ENCODE results near the gene PBLD.

Gene PBLD

DNA sequence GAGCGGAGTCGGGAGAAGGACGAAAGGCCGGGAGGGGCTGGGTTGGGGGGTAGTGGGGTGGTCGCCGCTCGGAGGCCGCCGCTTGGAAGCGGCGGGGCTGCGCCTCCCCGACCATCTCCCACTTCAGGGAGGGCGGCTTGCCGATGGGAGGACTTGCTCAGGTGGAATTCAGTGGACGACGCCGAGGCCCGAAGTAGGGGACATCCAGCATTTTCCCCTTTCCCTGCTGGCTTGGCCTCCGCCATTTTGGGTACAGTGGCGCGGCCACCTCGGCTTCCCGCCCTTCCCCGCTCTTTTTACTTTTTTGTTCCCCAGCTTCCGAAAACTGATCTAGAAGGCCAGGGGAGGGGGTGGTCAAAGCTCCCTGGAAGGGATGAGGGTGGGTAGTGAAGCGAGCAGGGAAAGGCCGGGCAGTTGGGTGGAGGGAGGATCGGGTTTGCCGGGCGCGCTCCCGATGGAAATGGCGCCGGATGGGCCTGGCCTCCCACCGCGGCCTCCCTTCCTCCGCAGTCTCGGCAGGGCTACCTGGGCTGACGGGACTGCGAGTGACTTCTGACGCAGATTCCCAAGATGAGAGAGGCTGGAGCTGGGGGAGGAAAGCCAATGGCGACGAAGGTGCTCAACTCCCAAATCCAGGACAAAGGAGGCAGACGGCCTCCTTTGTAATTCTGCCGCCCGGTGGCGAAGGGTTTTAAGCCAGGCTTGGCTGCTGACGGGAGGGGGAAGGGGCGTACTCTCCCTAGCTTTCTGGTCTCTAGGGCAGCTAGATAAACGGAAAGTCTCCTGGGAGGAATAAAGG lies at the start of gene PBLD:
Gene PBLD (minus strand): TSS at position 670 of the 799 bp plus-strand sequence. CDS start 26,084 bp downstream, outside the sequence.
- peak; percentile 66 for DNase-seq (ENCODE audit: low spot score)
- CTCF ChIA-PET: interaction anchor here (0.5 to 1.1 kb wide), 5 partner anchors 16 to 282 kb away, joined by 3 to 8 read pairs (median 3); no protein-coding TSS in a partner anchor
- POLR2A ChIA-PET (ENCODE audit: low non-redundant PET): interaction anchor here (0.6 to 0.7 kb wide), 4 partner anchors 261 to 605 kb away, joined by 3 to 6 read pairs (median 4); no protein-coding TSS in a partner anchor
- H3K27ac ChIP-seq: peak within 1 kb of the TSS; percentile 96
- peak; percentile 50 for TF ChIP-seq CTCF (conservative IDR thresholded peaks at IDR 0.05; ENCODE audit: low read depth)

- no peak for DNase-seq (ENCODE audit: low spot score)
- no peak overlapping the region for H3K27ac ChIP-seq
- no peak for TF ChIP-seq CTCF (conservative IDR thresholded peaks at IDR 0.05; ENCODE audit: low read depth)
- CTCF ChIA-PET: interaction anchor here (0.6 kb wide), 1 partner anchor 128 kb away, joined by 3 read pairs; no protein-coding TSS in a partner anchor
- POLR2A ChIA-PET (ENCODE audit: low non-redundant PET): no interaction called here
These were observed 38.9 kb upstream of the PBLD start for GRCh38 chr10:68371604-68372003.

DNA sequence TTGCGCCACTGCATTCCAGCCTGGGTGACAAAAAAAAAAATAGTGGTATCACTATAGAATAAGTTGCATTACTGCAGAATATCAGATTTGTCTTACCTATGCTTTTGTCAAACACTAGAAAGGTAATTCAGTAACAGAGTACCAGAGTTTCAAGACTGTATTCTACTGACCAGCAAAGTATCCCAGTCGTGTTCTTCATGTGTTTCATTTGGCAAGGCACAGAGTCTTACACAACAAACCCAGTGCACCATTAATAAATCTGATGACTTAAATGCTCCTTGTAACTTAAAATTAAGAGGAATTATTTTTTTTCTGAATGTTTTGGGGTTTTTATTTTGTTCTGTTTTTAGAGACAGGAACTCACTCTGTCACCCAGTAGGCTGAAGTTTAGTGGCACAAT lies 34.4 kb upstream of the PBLD start:
- POLR2A ChIA-PET (ENCODE audit: low non-redundant PET): no interaction called here
- no peak overlapping the region for H3K27ac ChIP-seq
- CTCF ChIA-PET: no interaction called here
- TF ChIP-seq CTCF (conservative IDR thresholded peaks at IDR 0.05; ENCODE audit: low read depth): no peak
- no peak for DNase-seq (ENCODE audit: low spot score)

- ChIA-PET POLR2A (ENCODE audit: low non-redundant PET) (no interaction called here), CTCF (no interaction called here)
- no peak for DNase-seq (ENCODE audit: low spot score)
- H3K27ac ChIP-seq: no peak overlapping the region
- TF ChIP-seq CTCF (conservative IDR thresholded peaks at IDR 0.05; ENCODE audit: low read depth): no peak
These were observed 33.9 kb upstream of the PBLD start for GRCh38 chr10:68366600-68366999.

GRCh38 chr10:68365611-68366010 lies 32.9 kb upstream of the PBLD start:
- H3K27ac ChIP-seq: no peak overlapping the region
- POLR2A ChIA-PET (ENCODE audit: low non-redundant PET): no interaction called here
- no peak for TF ChIP-seq CTCF (conservative IDR thresholded peaks at IDR 0.05; ENCODE audit: low read depth)
- DNase-seq (ENCODE audit: low spot score): no peak
- CTCF ChIA-PET: no interaction called here

DNA sequence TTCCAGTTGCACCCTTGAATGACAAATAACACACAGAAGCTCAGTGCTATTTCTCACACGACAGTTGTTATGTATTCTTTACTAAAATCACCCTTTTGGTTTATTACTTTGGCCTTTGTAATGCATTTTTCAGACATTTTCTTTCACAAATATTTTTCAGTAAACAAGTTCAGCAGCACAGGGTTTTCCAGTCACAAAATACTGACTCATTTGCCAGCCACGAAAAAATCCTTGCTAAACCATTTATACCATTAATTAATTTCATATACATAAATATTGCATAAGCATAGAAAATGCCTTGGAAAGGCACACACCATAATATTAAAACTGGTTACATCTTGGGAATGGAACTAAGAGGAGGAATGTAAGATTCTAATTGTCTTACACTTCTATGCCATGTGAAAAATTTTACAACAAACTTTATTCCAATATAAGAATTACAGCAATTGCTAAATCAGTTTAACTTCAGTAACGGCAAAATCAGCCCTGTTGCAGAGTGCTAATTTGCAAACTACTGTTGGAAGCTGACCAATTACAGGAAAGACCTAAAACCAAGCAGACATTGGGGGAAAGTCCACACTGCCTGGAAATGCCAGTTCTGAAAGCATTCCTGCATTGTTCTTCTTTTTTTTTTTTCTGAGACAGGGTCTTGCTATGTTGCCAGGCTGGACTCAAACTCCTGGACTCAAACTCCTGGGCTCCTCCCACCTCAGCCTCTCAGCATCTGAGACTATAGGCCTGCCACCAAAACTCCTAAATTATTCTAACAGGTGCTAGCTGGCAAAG lies 31.6 kb upstream of the PBLD start:
- no peak overlapping the region for H3K27ac ChIP-seq
- CTCF ChIA-PET: no interaction called here
- no peak for TF ChIP-seq CTCF (conservative IDR thresholded peaks at IDR 0.05; ENCODE audit: low read depth)
- POLR2A ChIA-PET (ENCODE audit: low non-redundant PET): no interaction called here
- DNase-seq (ENCODE audit: low spot score): no peak
